T-helper 1 cell treated with Interleukin-12 subunit alpha and Interleukin-12 subunit beta and Interleukin-4 antibody, amounts not matched to agents 30 μg/mL and 1 μg/mL, for 36 hours (primary cell): Measurements from ENCODE around the gene NR2E1.
A peak's percentile ranks its signal among the peaks of the same experiment; 100 is the strongest.

ENCODE experiments used
- H3K27ac Mint-ChIP-seq: one replicate; pipeline ENCODE4 v1.8.0; 2021; ENCODE audit warnings: mild to moderate bottlenecking, mixed read lengths
- H3K27me3 Mint-ChIP-seq: one replicate; pipeline ENCODE4 v1.8.0; 2021; ENCODE audit warnings: low read depth, mixed read lengths
- H3K36me3 Mint-ChIP-seq: one replicate; pipeline ENCODE4 v1.8.0; 2021; ENCODE audit warnings: low read depth, mixed read lengths
- H3K4me1 Mint-ChIP-seq: one replicate; pipeline ENCODE4 v1.8.0; 2021; ENCODE audit warnings: low read depth, mixed read lengths
- H3K4me3 Mint-ChIP-seq: one replicate; pipeline ENCODE4 v1.8.0; 2021; ENCODE audit warnings: mild to moderate bottlenecking, moderate library complexity, mixed read lengths
- H3K9me3 Mint-ChIP-seq: one replicate; pipeline ENCODE4 v1.8.0; 2021; ENCODE audit warnings: mixed read lengths

Gene NR2E1

GRCh38 chr6:108165714-108166663 lies at the start of gene NR2E1:
Gene NR2E1 (plus strand): TSS chr6:108166022. CDS start chr6:108166766, 744 bp downstream.
- H3K4me1 Mint-ChIP-seq: peaks cover 12% of the 10 kb centered on the region
- H3K9me3 Mint-ChIP-seq: no peaks in the 10 kb centered on the region
- H3K4me3 Mint-ChIP-seq: peak within 1 kb of the TSS; percentile 54
- peaks cover 8% of the 10 kb centered on the region for H3K36me3 Mint-ChIP-seq
- peak within 1 kb of the TSS; percentile 89 for H3K27ac Mint-ChIP-seq
- peaks cover 92% of the 10 kb centered on the region for H3K27me3 Mint-ChIP-seq

- H3K4me1 Mint-ChIP-seq: peaks cover 32% of the 10 kb centered on the region
- peak overlapping the region; percentile 84 for H3K4me3 Mint-ChIP-seq
- peaks cover 7% of the 10 kb centered on the region for H3K36me3 Mint-ChIP-seq
- no peaks in the 10 kb centered on the region for H3K9me3 Mint-ChIP-seq
- peaks cover 96% of the 10 kb centered on the region for H3K27me3 Mint-ChIP-seq
- no peak overlapping the region for H3K27ac Mint-ChIP-seq
Measured at GRCh38 chr6:108116546-108117426, 49.0 kb upstream of the NR2E1 start.

DNA sequence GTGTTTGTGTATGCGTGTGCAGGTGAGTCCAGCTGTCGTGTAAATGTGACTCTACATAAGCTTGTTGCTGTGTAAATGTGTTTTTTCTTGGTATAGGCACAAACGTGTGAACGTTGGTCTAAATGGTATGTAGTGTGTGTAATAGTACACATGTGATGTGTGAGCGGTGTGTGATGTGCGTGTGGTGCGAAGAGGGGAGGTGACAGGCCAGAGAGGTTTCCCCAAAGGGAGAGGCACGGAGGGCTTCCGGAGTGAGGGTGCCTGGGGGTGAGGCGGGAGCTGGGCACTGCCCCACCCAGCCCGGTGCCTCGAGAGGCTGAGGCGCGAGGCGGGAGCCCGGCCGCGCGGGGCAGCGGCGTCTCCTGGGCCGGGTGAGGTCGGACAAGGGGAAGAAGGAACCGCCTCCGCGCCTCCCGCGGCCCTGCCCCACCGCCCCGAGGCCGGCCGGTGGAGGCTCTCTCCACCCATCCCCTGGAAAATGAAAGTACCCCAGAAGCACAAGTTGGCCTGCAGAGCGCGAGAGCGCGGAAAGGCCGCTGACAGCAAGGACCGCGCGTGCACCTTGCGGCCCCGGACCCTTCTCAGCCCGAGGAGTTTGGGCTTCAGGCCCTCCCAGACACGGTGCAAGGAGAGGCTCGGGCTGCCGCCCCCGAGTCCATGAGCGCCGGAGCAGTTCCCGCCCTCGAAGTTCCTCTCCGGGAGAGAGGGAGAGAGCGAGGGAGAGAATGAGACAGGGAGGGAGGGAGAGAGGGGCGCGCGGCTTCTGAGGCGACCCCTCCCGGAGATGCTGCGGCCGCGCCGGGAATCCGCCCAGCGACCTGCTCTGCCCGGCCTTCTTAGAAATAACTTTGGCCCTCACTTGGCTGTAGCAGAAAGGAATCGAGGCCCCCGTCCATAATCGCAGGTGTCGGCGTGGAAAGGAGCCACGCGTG lies 48.1 kb upstream of the NR2E1 start:
- H3K4me1 Mint-ChIP-seq: peaks cover 32% of the 10 kb centered on the region
- H3K36me3 Mint-ChIP-seq: peaks cover 7% of the 10 kb centered on the region
- peak overlapping the region; percentile 10 for H3K27ac Mint-ChIP-seq
- peak overlapping the region; percentile 84 for H3K4me3 Mint-ChIP-seq
- peaks cover 97% of the 10 kb centered on the region for H3K27me3 Mint-ChIP-seq
- no peaks in the 10 kb centered on the region for H3K9me3 Mint-ChIP-seq

DNA sequence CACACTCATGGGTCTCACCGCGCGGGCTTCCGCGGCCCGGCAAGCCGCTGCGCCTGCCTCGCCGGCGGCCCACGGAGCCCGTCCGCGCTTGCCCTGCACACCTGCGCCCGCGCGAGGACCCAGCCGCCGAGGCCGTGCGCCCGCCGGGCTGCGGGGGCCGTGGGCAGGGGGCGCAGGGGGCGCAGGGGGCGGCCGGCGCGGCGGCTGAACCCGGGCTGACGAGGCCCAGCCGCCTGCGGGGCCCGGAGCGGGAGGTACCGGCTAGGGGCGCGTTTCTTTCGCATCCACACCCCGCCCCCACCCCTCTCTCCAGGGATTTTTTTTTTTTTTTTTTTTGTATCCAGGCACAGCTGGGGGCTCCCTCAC lies 47.5 kb upstream of the NR2E1 start:
- Mint-ChIP-seq H3K27ac (no peak overlapping the region), H3K4me3 (peak overlapping the region; percentile 84), H3K9me3 (no peaks in the 10 kb centered on the region), H3K4me1 (peaks cover 31% of the 10 kb centered on the region), H3K36me3 (peaks cover 7% of the 10 kb centered on the region), H3K27me3 (peaks cover 97% of the 10 kb centered on the region)

- Mint-ChIP-seq H3K4me1 (peaks cover 27% of the 10 kb centered on the region), H3K27me3 (peaks cover 97% of the 10 kb centered on the region), H3K4me3 (peak overlapping the region; percentile 81), H3K9me3 (no peaks in the 10 kb centered on the region), H3K27ac (peak overlapping the region; percentile 88), H3K36me3 (peaks cover 7% of the 10 kb centered on the region)
Measured at GRCh38 chr6:108118810-108119768, 46.7 kb upstream of the NR2E1 start.

- no peaks in the 10 kb centered on the region for H3K9me3 Mint-ChIP-seq
- H3K27ac Mint-ChIP-seq: no peak overlapping the region
- peaks cover 97% of the 10 kb centered on the region for H3K27me3 Mint-ChIP-seq
- peaks cover 6% of the 10 kb centered on the region for H3K36me3 Mint-ChIP-seq
- no peak overlapping the region for H3K4me3 Mint-ChIP-seq
- peaks cover 23% of the 10 kb centered on the region for H3K4me1 Mint-ChIP-seq
Measured at GRCh38 chr6:108119769-108120141, 46.1 kb upstream of the NR2E1 start.

GRCh38 chr6:108120311-108120710 lies 45.5 kb upstream of the NR2E1 start:
- Mint-ChIP-seq H3K27me3 (peaks cover 96% of the 10 kb centered on the region), H3K4me3 (no peak overlapping the region), H3K4me1 (peaks cover 19% of the 10 kb centered on the region), H3K27ac (no peak overlapping the region), H3K9me3 (no peaks in the 10 kb centered on the region), H3K36me3 (peaks cover 5% of the 10 kb centered on the region)

- peaks cover 2% of the 10 kb centered on the region for H3K36me3 Mint-ChIP-seq
- H3K4me3 Mint-ChIP-seq: no peak overlapping the region
- H3K27ac Mint-ChIP-seq: no peak overlapping the region
- H3K9me3 Mint-ChIP-seq: no peaks in the 10 kb centered on the region
- peaks cover 96% of the 10 kb centered on the region for H3K27me3 Mint-ChIP-seq
- peaks cover 10% of the 10 kb centered on the region for H3K4me1 Mint-ChIP-seq
Measured at GRCh38 chr6:108121612-108122011, 44.2 kb upstream of the NR2E1 start.

- Mint-ChIP-seq H3K27ac (no peak overlapping the region), H3K4me1 (peaks cover 4% of the 10 kb centered on the region), H3K9me3 (no peaks in the 10 kb centered on the region), H3K36me3 (peaks cover 2% of the 10 kb centered on the region), H3K27me3 (peaks cover 98% of the 10 kb centered on the region), H3K4me3 (no peak overlapping the region)
Measured at GRCh38 chr6:108123481-108123929, 42.3 kb upstream of the NR2E1 start.

DNA sequence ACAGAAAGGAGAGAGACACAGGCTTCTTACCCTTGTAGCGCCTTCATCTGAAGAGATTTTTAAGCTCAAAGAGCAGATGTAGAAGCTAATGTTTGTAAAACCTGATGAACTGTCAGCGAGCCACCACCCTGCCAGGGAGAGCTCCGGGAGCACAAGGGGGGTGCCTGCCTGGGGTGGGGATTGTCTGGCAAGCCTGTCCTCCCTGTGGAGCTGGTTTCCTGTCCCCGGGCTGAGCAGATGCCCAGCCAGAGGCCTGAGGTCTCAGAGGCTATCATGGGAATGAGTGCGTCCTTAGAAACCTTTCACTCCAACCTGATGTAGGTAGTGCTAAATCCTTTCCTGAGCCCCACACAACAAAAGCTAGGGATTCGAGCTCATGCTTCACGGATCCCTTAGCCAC lies 41.9 kb upstream of the NR2E1 start:
- Mint-ChIP-seq H3K36me3 (peaks cover 2% of the 10 kb centered on the region), H3K27ac (no peak overlapping the region), H3K4me3 (no peak overlapping the region), H3K4me1 (peaks cover under 1% of the 10 kb centered on the region), H3K27me3 (peaks cover 98% of the 10 kb centered on the region), H3K9me3 (no peaks in the 10 kb centered on the region)

- H3K27me3 Mint-ChIP-seq: peaks cover 92% of the 10 kb centered on the region
- H3K4me1 Mint-ChIP-seq: no peaks in the 10 kb centered on the region
- no peak overlapping the region for H3K4me3 Mint-ChIP-seq
- H3K9me3 Mint-ChIP-seq: no peaks in the 10 kb centered on the region
- H3K36me3 Mint-ChIP-seq: no peaks in the 10 kb centered on the region
- no peak overlapping the region for H3K27ac Mint-ChIP-seq
Measured at GRCh38 chr6:108127056-108127455, 38.8 kb upstream of the NR2E1 start.

DNA sequence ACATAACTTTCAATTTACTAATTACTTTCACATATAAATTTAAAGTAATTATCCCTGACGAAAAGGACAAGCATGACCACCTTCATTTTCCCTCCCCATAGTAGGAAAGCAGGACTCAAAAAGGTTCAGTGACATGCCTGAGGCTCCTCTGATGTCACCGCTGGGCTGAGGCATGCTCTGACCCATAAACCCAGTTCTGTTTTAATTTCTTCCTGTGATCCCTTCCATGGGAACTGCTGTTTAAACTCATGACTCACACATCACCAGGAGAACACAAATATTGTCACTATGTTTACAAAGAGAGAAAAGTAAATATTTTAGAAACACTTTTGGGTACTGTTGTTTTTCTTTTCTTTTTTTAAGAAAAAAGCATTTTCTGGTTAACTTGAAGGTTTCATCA lies 38.0 kb upstream of the NR2E1 start:
- peaks cover 92% of the 10 kb centered on the region for H3K27me3 Mint-ChIP-seq
- no peak overlapping the region for H3K4me3 Mint-ChIP-seq

GRCh38 chr6:108130262-108130661 lies 35.6 kb upstream of the NR2E1 start:
- no peak overlapping the region for H3K27ac Mint-ChIP-seq

More for the DNA sequence above, 38.0 kb upstream of the NR2E1 start:
- H3K27ac Mint-ChIP-seq: no peak overlapping the region
- H3K9me3 Mint-ChIP-seq: no peaks in the 10 kb centered on the region
- no peaks in the 10 kb centered on the region for H3K4me1 Mint-ChIP-seq
- H3K36me3 Mint-ChIP-seq: no peaks in the 10 kb centered on the region

More at GRCh38 chr6:108130262-108130661, 35.6 kb upstream of the NR2E1 start:
- no peak overlapping the region for H3K4me3 Mint-ChIP-seq
- peaks cover 7% of the 10 kb centered on the region for H3K4me1 Mint-ChIP-seq
- no peaks in the 10 kb centered on the region for H3K9me3 Mint-ChIP-seq
- H3K27me3 Mint-ChIP-seq: peaks cover 88% of the 10 kb centered on the region
- H3K36me3 Mint-ChIP-seq: no peaks in the 10 kb centered on the region
